Tibial nerve (tissue), 4 donors: ENCODE results near the gene ST6GALNAC4. TPM values are rescaled to one million over a fixed set of nuclear protein-coding genes. Genes with fewer than 3 reads are reported as not detected.
"Not testable (repeated sequence)": the region's sequence is repeated elsewhere in the genome, so short reads cannot be mapped to it uniquely, and the experiment has no call there.

Source experiments
- DNase-seq, 2 donors: peaks; one replicate each; pipeline ENCODE4 v3.0.0-alpha.2; 2019; ENCODE audit warnings: low spot score in 2 of 2
- H3K27ac ChIP-seq, 4 donors: fragments of 200-600 bp; sonication (generic) in 3 of 4; one replicate each; pipeline ENCODE4 v1.5.1; 2017 to 2019; ENCODE audit warnings: mild to moderate bottlenecking in 1 of 4
- H3K27me3 ChIP-seq, 2 donors: fragments of 200-600 bp; sonication (generic) in 1 of 2; one replicate each; pipeline versions ENCODE4 v1.5.1 to v1.6.0; 2017 to 2019
- H3K36me3 ChIP-seq, 3 donors: fragments of 200-600 bp; sonication (generic); one replicate each; pipeline ENCODE4 v1.5.1; 2018 to 2019
- H3K4me1 ChIP-seq, 4 donors: fragments of 200-600 bp; sonication (generic) in 3 of 4; one replicate each; pipeline ENCODE4 v1.5.1; 2017 to 2019
- H3K4me3 ChIP-seq, 4 donors: fragments of 200-600 bp; sonication (generic) in 3 of 4; one replicate each; pipeline ENCODE4 v1.5.1; 2017 to 2019; ENCODE audit warnings: mild to moderate bottlenecking in 1 of 4, moderate library complexity in 1 of 4
- H3K9me3 ChIP-seq, 4 donors: fragments of 200-600 bp; sonication (generic) in 3 of 4; one replicate each; pipeline ENCODE4 v1.5.1; 2017 to 2019
- EP300 ChIP-seq, 2 donors: sonication (generic); formaldehyde crosslinking; IDR thresholded peaks; one replicate each; pipeline ENCODE4 v1.6.1; 2017; ENCODE audit warnings: antibody characterized with exemption in 2 of 2, mild to moderate bottlenecking in 1 of 2
- POLR2A ChIP-seq, 2 donors: fragments of 450-650 bp; IDR thresholded peaks; one replicate each; pipeline ENCODE4 v1.6.1; 2017; ENCODE audit warnings: antibody characterized with exemption in 2 of 2, mild to moderate bottlenecking in 2 of 2, moderate library complexity in 2 of 2
- WGBS, 2 donors: methylation state at CpG; one replicate each; pipeline ENCODE4 v1.1.5; 2018; 5-methylcytosine and 5-hydroxymethylcytosine counted together
- total RNA-seq, 4 donors: library from RNA; depleted of rRNA; stranded (reverse); fragments of >200 nt; gene quantifications; one replicate each; pipeline ENCODE4 v1.1.0, GENCODE V29; 2016
- TF ChIP-seq, protein P1 (sequence below), 5 experiments: fragments of 200-600 bp in 3 of 5; fragments of 450-650 bp in 2 of 5; sonication (generic) in 3 of 5; IDR thresholded peaks; one replicate each; pipeline ENCODE4 v1.5.1; 2016 to 2019; ENCODE audit warnings: antibody characterized with exemption in 5 of 5, mild to moderate bottlenecking in 3 of 5, moderate library complexity in 2 of 5

Gene ST6GALNAC4
- total RNA-seq, 4 donors from 2014 or later: 23.9 to 70.5 (median 37.0) TPM

DNA sequence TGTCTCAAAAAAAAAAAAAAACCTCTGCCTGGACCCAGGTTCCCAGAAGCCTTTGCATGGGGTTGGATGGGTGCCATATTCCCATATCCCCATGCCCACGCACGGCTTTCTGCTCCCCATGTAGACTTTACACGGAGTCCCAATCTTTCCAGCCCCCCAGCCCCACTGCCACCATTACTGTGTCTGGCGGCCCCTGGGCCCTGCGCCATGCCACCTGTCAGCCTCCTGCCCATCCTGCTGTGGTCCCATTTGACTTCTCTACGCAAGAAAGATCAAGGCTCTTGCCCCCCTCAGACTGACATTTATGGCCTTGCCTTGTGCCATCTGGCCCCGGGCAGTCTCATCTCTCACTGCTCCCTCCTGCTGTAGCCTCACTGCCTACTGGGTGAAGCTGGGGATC lies 32.9 kb downstream of the ST6GALNAC4 start:
- TF ChIP-seq EP300 (IDR thresholded peaks at IDR 0.05): no peak
- TF ChIP-seq, protein P1, sequence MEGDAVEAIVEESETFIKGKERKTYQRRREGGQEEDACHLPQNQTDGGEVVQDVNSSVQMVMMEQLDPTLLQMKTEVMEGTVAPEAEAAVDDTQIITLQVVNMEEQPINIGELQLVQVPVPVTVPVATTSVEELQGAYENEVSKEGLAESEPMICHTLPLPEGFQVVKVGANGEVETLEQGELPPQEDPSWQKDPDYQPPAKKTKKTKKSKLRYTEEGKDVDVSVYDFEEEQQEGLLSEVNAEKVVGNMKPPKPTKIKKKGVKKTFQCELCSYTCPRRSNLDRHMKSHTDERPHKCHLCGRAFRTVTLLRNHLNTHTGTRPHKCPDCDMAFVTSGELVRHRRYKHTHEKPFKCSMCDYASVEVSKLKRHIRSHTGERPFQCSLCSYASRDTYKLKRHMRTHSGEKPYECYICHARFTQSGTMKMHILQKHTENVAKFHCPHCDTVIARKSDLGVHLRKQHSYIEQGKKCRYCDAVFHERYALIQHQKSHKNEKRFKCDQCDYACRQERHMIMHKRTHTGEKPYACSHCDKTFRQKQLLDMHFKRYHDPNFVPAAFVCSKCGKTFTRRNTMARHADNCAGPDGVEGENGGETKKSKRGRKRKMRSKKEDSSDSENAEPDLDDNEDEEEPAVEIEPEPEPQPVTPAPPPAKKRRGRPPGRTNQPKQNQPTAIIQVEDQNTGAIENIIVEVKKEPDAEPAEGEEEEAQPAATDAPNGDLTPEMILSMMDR (IDR thresholded peaks at IDR 0.05): no peak
- no peak for TF ChIP-seq POLR2A (IDR thresholded peaks at IDR 0.05)
- Histone ChIP-seq H3K9me3 (no peaks in the 10 kb centered on the region), H3K4me1 (peaks cover 0 to 37% (median 14%) of the 10 kb centered on the region in 4 donors), H3K4me3 (no peak overlapping the region), H3K36me3 (peaks cover 6 to 64% (median 18%) of the 10 kb centered on the region in 3 donors), H3K27me3 (no peaks in the 10 kb centered on the region), H3K27ac (peak overlapping the region in 3 of 4 donors; percentile 43 to 76 (median 63))
- no peak for DNase-seq
- WGBS, 2 donors: 50 to 58% methylated on average over 7 of the region's 7 CpGs

DNA sequence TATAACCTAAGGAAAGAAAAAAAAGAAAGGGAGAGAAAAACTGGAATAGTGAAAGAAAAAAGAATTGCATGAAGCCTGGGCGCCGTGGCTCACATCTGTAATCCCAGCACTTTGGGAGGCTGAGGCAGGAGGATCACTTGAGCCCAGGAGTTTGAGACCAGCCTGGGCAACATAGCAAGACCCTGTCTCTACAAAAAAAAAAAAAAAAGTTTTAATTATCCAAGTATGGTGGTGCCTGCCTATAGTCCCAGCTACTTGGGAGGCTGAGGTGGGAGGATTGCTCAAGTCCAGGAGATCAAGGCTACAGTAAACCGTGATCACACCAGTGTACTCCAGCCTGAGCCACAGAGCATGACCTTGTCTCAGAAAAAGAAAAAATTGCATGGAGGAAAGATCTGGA lies 35.1 kb downstream of the ST6GALNAC4 start:
- H3K27me3 ChIP-seq, H3K27ac ChIP-seq, H3K9me3 ChIP-seq, DNase-seq, H3K4me3 ChIP-seq: not testable (repeated sequence)
- 85 to 95% methylated on average over 3 of the region's 3 CpGs for WGBS, 2 donors
- Histone ChIP-seq H3K4me1 (peaks cover 0 to 52% (median 25%) of the 10 kb centered on the region in 4 donors), H3K36me3 (peaks cover 4 to 42% (median 9%) of the 10 kb centered on the region in 3 donors)

GRCh38 chr9:127880143-127880542 lies 36.7 kb downstream of the ST6GALNAC4 start:
- H3K36me3 ChIP-seq: peaks cover 0 to 26% (median 0%) of the 10 kb centered on the region in 3 donors
- no peak for DNase-seq
- no peak overlapping the region for H3K27ac ChIP-seq
- no peaks in the 10 kb centered on the region for H3K27me3 ChIP-seq
- H3K4me1 ChIP-seq: peaks cover 0 to 54% (median 30%) of the 10 kb centered on the region in 4 donors
- WGBS, 2 donors: 82 to 84% methylated on average over 8 of the region's 8 CpGs
- no peak overlapping the region for H3K4me3 ChIP-seq
- no peaks in the 10 kb centered on the region for H3K9me3 ChIP-seq
- TF ChIP-seq, protein P1 (IDR thresholded peaks at IDR 0.05): no peak
- TF ChIP-seq EP300 (IDR thresholded peaks at IDR 0.05) (no peak), POLR2A (IDR thresholded peaks at IDR 0.05) (no peak)

DNA sequence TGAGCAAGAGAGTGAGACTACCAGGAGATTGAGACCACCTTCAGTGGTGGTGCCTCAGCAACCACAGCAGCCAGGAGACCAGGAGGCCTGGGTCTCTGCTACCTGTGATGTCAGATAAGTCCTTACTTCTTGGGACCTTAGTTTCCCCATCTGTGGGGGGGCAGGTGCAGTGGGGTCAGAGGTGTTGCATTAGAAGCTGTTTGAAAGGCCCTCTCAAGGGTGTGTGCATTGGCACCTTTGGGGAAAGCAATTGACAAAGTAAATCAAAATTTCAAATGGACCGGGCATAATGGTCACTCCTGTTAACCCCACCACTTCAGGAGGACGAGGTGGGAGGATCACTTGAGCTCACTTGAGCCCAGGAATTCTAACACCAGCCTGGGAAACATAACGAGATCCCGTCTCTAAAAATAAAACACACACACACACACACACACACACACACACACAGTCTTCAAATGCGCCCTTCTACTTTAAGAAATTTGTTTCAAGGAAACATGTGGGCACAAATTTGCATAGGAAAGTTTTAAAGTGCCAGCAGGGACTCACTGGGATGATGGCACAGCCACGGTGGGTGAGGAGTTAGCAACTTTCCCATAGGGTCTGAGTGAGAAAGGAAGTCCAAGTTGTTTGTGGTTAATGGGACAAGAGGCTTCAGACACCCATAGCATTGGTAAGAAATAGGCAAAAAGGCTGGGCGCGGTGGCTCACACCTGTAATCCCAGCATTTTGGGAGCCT lies 38.0 kb downstream of the ST6GALNAC4 start:
- no peaks in the 10 kb centered on the region for H3K9me3 ChIP-seq
- peaks cover 0 to 14% (median 0%) of the 10 kb centered on the region in 3 donors for H3K36me3 ChIP-seq
- peak overlapping the region in 3 of 4 donors; percentile 76 to 93 (median 88) for H3K27ac ChIP-seq
- peaks cover 0 to 54% (median 37%) of the 10 kb centered on the region in 4 donors for H3K4me1 ChIP-seq
- TF ChIP-seq EP300 (IDR thresholded peaks at IDR 0.05) (no peak), POLR2A (IDR thresholded peaks at IDR 0.05) (no peak)
- TF ChIP-seq, protein P1 (IDR thresholded peaks at IDR 0.05): no peak
- H3K4me3 ChIP-seq: no peak overlapping the region
- no peaks in the 10 kb centered on the region for H3K27me3 ChIP-seq
- 53 to 59% methylated on average over 8 of the region's 8 CpGs for WGBS, 2 donors
- DNase-seq: no peak

DNA sequence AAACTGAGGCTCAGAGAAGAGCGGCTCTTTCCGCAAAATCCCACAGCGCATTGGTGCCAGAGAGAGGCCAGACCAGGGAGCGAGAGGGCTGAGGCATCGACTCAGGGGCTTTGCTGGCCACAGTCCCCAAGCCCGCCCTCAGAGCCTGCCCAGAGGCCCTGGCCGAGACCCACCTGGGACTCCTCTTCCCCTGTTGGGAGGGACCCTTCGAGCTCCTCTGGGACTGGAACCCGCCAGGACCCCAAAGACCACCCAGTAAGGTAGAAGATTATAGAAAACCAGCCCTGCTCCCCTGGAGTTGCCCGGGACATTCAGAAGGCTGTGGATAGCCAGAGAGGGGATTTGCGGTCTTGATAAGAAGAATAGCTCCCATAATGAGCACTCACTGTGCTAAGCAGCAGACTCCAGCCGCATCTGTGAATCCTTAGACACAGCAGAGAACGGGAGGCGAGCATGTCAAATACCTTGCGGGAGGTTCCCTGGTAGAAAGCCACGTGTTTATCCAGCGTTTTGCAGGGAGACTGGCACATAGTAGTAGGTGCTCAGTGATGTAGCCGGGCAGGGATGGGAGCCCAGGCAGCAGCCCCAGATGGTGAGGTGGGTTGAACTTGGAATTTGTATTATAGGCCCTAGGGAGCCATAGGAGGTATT lies 38.7 kb downstream of the ST6GALNAC4 start:
- Histone ChIP-seq H3K4me1 (peaks cover 0 to 59% (median 44%) of the 10 kb centered on the region in 4 donors), H3K27me3 (no peaks in the 10 kb centered on the region), H3K27ac (peak overlapping the region; percentile 68 to 93 (median 82)), H3K36me3 (peaks cover 0 to 13% (median 0%) of the 10 kb centered on the region in 3 donors), H3K4me3 (peak overlapping the region; percentile 46 to 65 (median 49)), H3K9me3 (no peaks in the 10 kb centered on the region)
- no peak for DNase-seq
- TF ChIP-seq POLR2A (IDR thresholded peaks at IDR 0.05) (no peak), EP300 (IDR thresholded peaks at IDR 0.05) (no peak)
- TF ChIP-seq, protein P1 (IDR thresholded peaks at IDR 0.05): no peak
- 30 to 38% methylated on average over 17 to 18 of the region's 18 CpGs for WGBS, 2 donors
